Glutamatergic neuron (in vitro differentiated cells): Measurements from ENCODE around the gene AGBL5. TPM values are rescaled to one million over a fixed set of nuclear protein-coding genes. Genes with fewer than 3 reads are reported as not detected.
A peak's percentile ranks its signal among the peaks of the same experiment; 100 is the strongest.
"Not testable (repeated sequence)": the region's sequence is repeated elsewhere in the genome, so short reads cannot be mapped to it uniquely, and the experiment has no call there.

ENCODE experiments used
- DNase-seq: peaks from one replicate; pipeline ENCODE4 v3.0.0; 2022
- H3K27ac Mint-ChIP-seq: one replicate; pipeline ENCODE4 v1.8.0; 2020; ENCODE audit warnings: mild to moderate bottlenecking, mixed read lengths, inconsistent platforms; ENCODE audit not compliant: unreplicated experiment
- H3K27me3 Mint-ChIP-seq: one replicate; pipeline ENCODE4 v1.8.0; 2020; ENCODE audit warnings: mild to moderate bottlenecking, moderate library complexity, mixed read lengths, inconsistent platforms; ENCODE audit not compliant: unreplicated experiment
- H3K36me3 Mint-ChIP-seq: one replicate; pipeline ENCODE4 v1.8.0; 2020; ENCODE audit warnings: mild to moderate bottlenecking, mixed read lengths, inconsistent platforms; ENCODE audit not compliant: unreplicated experiment
- H3K4me1 Mint-ChIP-seq: one replicate; pipeline ENCODE4 v1.8.0; 2020; ENCODE audit warnings: mild to moderate bottlenecking, low read depth, mixed read lengths, inconsistent platforms; ENCODE audit not compliant: unreplicated experiment
- H3K4me3 Mint-ChIP-seq: one replicate; pipeline ENCODE4 v1.8.0; 2020; ENCODE audit warnings: mild to moderate bottlenecking, mixed read lengths, inconsistent platforms; ENCODE audit not compliant: unreplicated experiment
- H3K9me3 Mint-ChIP-seq: one replicate; pipeline ENCODE4 v1.8.0; 2020; ENCODE audit warnings: mild to moderate bottlenecking, moderate library complexity, mixed read lengths, inconsistent platforms; ENCODE audit not compliant: unreplicated experiment
- total RNA-seq: library from RNA; stranded (reverse); fragmentation: NEBNext Ultra II Directional; extraction: Animal tissue kit (Norgen Biotek cat#: 25700); gene quantifications from one replicate; pipeline ENCODE4 v1.2.1, GENCODE V29; 2021; ENCODE audit not compliant: unreplicated experiment
- TF ChIP-seq, protein P1 (sequence below): fragments of 200-600 bp; sonication (generic); IDR thresholded peaks from one replicate; pipeline ENCODE4 v1.5.0; 2021; ENCODE audit not compliant: partially characterized antibody, unreplicated experiment

AGBL5 gene
- total RNA-seq, 1 donor from 2014 or later, result 17.3 TPM

DNA sequence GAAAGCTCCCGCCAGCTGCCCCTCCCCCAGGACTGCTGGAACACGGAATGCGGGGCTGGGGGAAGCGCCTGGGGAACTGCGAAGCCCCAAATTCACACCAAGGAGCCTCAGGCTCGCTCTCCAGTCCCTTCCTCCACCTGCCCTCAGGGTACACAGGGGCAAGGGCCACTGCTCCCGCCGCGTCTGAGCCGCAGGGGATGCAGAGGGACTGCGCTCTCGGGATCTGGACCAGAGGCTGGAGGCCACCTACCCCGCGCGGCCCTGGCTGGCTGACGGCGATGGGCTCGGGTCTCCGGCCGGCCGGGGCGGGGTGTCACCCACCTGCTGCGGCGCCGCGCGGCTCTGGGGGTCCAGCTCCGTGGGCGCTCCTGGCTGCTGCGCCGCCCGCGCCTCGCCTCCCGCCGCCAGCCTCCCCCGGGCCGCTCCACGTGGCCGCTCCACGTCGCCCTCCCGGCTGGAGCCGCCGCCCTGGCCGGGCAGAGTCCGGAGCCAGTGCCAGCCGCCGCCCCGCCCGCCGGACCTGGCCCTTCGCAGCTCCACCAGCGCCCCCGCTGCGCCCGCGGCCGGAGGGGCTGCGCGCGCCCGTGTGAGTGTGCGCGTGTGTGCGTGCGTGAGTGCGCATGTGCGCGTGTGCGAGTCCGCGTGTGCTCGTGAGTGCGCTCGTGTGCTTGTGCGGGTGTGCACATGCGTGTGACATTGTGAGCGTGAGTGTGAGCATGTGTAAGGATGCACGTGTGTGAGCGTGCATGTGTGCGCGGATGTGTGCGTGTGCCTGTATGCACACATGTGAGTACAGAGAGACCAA, 67.3 kb downstream of the AGBL5 start, which contains the start of gene CGREF1:
TSS of gene CGREF1 (minus strand) at position 604 of the 805 bp plus-strand sequence. CDS start 14,762 bp downstream, outside the sequence.
- peaks cover 6% of the 10 kb centered on the region for H3K9me3 Mint-ChIP-seq
- peak; percentile 46 for DNase-seq
- H3K36me3 Mint-ChIP-seq, result no peaks in the 10 kb centered on the region
- peaks cover 23% of the 10 kb centered on the region for H3K27me3 Mint-ChIP-seq
- peaks cover 1% of the 10 kb centered on the region for H3K4me1 Mint-ChIP-seq
- H3K27ac Mint-ChIP-seq, result no peak within 1 kb of the TSS
- TF ChIP-seq, protein P1, sequence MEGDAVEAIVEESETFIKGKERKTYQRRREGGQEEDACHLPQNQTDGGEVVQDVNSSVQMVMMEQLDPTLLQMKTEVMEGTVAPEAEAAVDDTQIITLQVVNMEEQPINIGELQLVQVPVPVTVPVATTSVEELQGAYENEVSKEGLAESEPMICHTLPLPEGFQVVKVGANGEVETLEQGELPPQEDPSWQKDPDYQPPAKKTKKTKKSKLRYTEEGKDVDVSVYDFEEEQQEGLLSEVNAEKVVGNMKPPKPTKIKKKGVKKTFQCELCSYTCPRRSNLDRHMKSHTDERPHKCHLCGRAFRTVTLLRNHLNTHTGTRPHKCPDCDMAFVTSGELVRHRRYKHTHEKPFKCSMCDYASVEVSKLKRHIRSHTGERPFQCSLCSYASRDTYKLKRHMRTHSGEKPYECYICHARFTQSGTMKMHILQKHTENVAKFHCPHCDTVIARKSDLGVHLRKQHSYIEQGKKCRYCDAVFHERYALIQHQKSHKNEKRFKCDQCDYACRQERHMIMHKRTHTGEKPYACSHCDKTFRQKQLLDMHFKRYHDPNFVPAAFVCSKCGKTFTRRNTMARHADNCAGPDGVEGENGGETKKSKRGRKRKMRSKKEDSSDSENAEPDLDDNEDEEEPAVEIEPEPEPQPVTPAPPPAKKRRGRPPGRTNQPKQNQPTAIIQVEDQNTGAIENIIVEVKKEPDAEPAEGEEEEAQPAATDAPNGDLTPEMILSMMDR, result no peak
- H3K4me3 Mint-ChIP-seq, result peak within 1 kb of the TSS; percentile 86

DNA sequence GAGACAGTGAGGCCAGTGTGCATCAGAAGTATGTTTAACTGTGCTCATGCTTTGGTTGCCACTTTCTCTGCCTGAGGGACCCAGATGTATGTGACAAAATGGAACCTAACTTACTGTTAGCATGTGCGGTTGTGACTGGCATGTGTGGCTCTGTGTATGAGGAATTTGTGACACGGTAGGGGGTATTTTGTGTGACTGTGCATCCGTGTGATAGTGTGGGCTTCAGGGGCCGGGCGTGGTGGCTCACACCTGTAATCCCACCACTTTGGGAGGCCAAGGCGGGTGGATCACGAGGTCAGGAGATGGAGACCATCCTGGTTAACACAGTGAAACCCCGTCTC, 67.8 kb downstream of the AGBL5 start:
- H3K4me1 Mint-ChIP-seq, H3K27ac Mint-ChIP-seq, H3K9me3 Mint-ChIP-seq, DNase-seq, H3K36me3 Mint-ChIP-seq: not testable (repeated sequence)
- H3K27me3 Mint-ChIP-seq, result peaks cover 23% of the 10 kb centered on the region
- peak overlapping the region; percentile 86 for H3K4me3 Mint-ChIP-seq

Other genes starting within 250 kb of the AGBL5 start
- gene DPYSL5, start 203.5 kb upstream of the AGBL5 start, total RNA-seq, result 313 TPM
- gene MAPRE3, start 81.0 kb upstream of the AGBL5 start, total RNA-seq, result 49.2 TPM
- 35.8 TPM for gene TMEM214, start 18.7 kb upstream of the AGBL5 start, total RNA-seq
- gene OST4, start 20.0 kb downstream of the AGBL5 start, total RNA-seq, result 215 TPM
- 3.2 TPM for gene EMILIN1, start 26.9 kb downstream of the AGBL5 start, total RNA-seq
- 5.3 TPM for gene KHK, start 35.1 kb downstream of the AGBL5 start, total RNA-seq
- 1.3 TPM for gene CGREF1, start 67.5 kb downstream of the AGBL5 start, total RNA-seq
- not detected for gene ABHD1, start 72.1 kb downstream of the AGBL5 start, total RNA-seq
- 35.5 TPM for gene PREB, start 83.0 kb downstream of the AGBL5 start, total RNA-seq
- not detected for gene PRR30, start 87.7 kb downstream of the AGBL5 start, total RNA-seq
- not detected for gene TCF23, start 97.3 kb downstream of the AGBL5 start, total RNA-seq
- 58.8 TPM for gene ATRAID, start 160.4 kb downstream of the AGBL5 start, total RNA-seq
- 40.0 TPM for gene SLC5A6, start 160.6 kb downstream of the AGBL5 start, total RNA-seq
- 38.5 TPM for gene CAD, start 165.7 kb downstream of the AGBL5 start, total RNA-seq
- 1.3 TPM for gene SLC30A3, start 211.4 kb downstream of the AGBL5 start, total RNA-seq
- gene DNAJC5G, start 223.8 kb downstream of the AGBL5 start, total RNA-seq, result not detected
- gene TRIM54, start 230.8 kb downstream of the AGBL5 start, total RNA-seq, result 2.0 TPM